Sigmoid colon (tissue), 4 donors: Measurements from ENCODE around the gene ZNF248.

Experiments used
- EP300 ChIP-seq, 4 donors: sonication (generic); formaldehyde crosslinking; IDR thresholded peaks; one replicate each; pipeline ENCODE4 v1.6.1; 2017; ENCODE audit warnings: antibody characterized with exemption in 4 of 4
- POLR2A ChIP-seq, 2 donors: fragments of 450-650 bp; IDR thresholded peaks; one replicate each; pipeline ENCODE4 v1.6.1; 2016; ENCODE audit warnings: antibody characterized with exemption in 2 of 2, mild to moderate bottlenecking in 2 of 2, moderate library complexity in 2 of 2
- POLR2AphosphoS5 ChIP-seq, 4 donors: sonication (generic); formaldehyde crosslinking; IDR thresholded peaks; one replicate each; pipeline ENCODE4 v1.6.1; 2017; ENCODE audit warnings: antibody characterized with exemption in 4 of 4
- TF ChIP-seq, protein P1 (sequence below), 4 experiments: fragments of 450-650 bp in 3 of 4; fragments of 200-600 bp in 1 of 4; IDR thresholded peaks; one replicate each; pipeline ENCODE4 v1.5.1; 2016 to 2019; ENCODE audit warnings: antibody characterized with exemption in 4 of 4, mild to moderate bottlenecking in 3 of 4, moderate library complexity in 2 of 4

DNA sequence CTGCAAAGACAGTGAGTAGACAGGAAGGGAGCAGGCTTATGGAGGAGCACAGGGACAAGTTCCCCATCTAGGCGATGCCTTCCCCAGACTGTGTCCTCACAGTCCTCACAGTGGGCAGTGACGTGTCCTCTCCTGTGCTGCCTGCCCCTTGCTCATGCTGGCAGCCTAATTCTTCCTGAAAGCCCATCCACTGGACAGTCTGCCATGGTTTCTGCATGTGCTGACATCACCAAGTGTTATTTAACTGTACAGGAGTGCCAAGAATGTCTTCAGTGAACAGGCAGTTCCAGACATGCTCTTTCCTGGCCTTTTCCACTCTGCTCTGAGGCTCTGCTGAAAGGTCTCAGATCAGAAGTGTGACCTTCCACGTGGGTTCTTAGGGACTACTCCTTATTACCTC, 54.1 kb downstream of the ZNF248 start:
- TF ChIP-seq EP300 (IDR thresholded peaks at IDR 0.05) (no peak), POLR2A (IDR thresholded peaks at IDR 0.05) (no peak), POLR2AphosphoS5 (IDR thresholded peaks at IDR 0.05) (peak in 1 of 4 donors; percentile 16)
- TF ChIP-seq, protein P1, sequence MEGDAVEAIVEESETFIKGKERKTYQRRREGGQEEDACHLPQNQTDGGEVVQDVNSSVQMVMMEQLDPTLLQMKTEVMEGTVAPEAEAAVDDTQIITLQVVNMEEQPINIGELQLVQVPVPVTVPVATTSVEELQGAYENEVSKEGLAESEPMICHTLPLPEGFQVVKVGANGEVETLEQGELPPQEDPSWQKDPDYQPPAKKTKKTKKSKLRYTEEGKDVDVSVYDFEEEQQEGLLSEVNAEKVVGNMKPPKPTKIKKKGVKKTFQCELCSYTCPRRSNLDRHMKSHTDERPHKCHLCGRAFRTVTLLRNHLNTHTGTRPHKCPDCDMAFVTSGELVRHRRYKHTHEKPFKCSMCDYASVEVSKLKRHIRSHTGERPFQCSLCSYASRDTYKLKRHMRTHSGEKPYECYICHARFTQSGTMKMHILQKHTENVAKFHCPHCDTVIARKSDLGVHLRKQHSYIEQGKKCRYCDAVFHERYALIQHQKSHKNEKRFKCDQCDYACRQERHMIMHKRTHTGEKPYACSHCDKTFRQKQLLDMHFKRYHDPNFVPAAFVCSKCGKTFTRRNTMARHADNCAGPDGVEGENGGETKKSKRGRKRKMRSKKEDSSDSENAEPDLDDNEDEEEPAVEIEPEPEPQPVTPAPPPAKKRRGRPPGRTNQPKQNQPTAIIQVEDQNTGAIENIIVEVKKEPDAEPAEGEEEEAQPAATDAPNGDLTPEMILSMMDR (IDR thresholded peaks at IDR 0.05): no peak
